ENCODE measurements around the gene FBXL19. TPM values are rescaled to one million over a fixed set of nuclear protein-coding genes. Genes with fewer than 3 reads are reported as not detected.
A peak's percentile ranks its signal among the peaks of the same experiment; 100 is the strongest.

FBXL19 gene
- total and polyA plus RNA-seq, 4 donors, result 0.31 to 4.8 (median 2.7) TPM

- Histone ChIP-seq H3K9ac (ENCODE audit: low read depth in 1 of 2, low read length in 2 of 2) (no peak overlapping the region), H3K27ac (ENCODE audit: low read depth in 1 of 2, low read length in 2 of 2) (peak overlapping the region; percentile 90 to 93), H3K4me1 (ENCODE audit: control insufficient read depth in 4 of 4, insufficient read depth in 4 of 4, low read length in 3 of 4) (peaks cover 6 to 20% (median 13%) of the 10 kb centered on the region in 4 donors), H3K36me3 (ENCODE audit: control insufficient read depth in 4 of 4, insufficient read depth in 3 of 4, low read depth in 1 of 4, low read length in 3 of 4) (peaks cover 0 to 18% (median 4%) of the 10 kb centered on the region in 4 donors), H3K27me3 (ENCODE audit: control insufficient read depth in 4 of 4, insufficient read depth in 4 of 4, low read length in 3 of 4) (no peaks in the 10 kb centered on the region), H3K4me3 (ENCODE audit: low read depth in 1 of 3, low read length in 3 of 3) (peak overlapping the region; percentile 3 to 61 (median 37)), H3K9me3 (ENCODE audit: control insufficient read depth in 4 of 4, low read length in 3 of 4) (no peaks in the 10 kb centered on the region)
- TF ChIP-seq, protein P1, sequence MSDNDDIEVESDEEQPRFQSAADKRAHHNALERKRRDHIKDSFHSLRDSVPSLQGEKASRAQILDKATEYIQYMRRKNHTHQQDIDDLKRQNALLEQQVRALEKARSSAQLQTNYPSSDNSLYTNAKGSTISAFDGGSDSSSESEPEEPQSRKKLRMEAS (IDR thresholded peaks at IDR 0.05), result no peak
- TF ChIP-seq GABPA (IDR thresholded peaks at IDR 0.05 in 1 of 2, conservative IDR thresholded peaks at IDR 0.05 in 1 of 2) (no peak), TAF1 (conservative IDR thresholded peaks at IDR 0.05) (no peak), SP1 (IDR thresholded peaks at IDR 0.05) (no peak), FOXA2 (IDR thresholded peaks at IDR 0.05) (no peak), RXRA (IDR thresholded peaks at IDR 0.05) (peak; percentile 60 to 64), ATF3 (IDR thresholded peaks at IDR 0.05) (no peak), NR2F2 (IDR thresholded peaks at IDR 0.05) (peak; percentile 9)
- TF ChIP-seq, protein P2, sequence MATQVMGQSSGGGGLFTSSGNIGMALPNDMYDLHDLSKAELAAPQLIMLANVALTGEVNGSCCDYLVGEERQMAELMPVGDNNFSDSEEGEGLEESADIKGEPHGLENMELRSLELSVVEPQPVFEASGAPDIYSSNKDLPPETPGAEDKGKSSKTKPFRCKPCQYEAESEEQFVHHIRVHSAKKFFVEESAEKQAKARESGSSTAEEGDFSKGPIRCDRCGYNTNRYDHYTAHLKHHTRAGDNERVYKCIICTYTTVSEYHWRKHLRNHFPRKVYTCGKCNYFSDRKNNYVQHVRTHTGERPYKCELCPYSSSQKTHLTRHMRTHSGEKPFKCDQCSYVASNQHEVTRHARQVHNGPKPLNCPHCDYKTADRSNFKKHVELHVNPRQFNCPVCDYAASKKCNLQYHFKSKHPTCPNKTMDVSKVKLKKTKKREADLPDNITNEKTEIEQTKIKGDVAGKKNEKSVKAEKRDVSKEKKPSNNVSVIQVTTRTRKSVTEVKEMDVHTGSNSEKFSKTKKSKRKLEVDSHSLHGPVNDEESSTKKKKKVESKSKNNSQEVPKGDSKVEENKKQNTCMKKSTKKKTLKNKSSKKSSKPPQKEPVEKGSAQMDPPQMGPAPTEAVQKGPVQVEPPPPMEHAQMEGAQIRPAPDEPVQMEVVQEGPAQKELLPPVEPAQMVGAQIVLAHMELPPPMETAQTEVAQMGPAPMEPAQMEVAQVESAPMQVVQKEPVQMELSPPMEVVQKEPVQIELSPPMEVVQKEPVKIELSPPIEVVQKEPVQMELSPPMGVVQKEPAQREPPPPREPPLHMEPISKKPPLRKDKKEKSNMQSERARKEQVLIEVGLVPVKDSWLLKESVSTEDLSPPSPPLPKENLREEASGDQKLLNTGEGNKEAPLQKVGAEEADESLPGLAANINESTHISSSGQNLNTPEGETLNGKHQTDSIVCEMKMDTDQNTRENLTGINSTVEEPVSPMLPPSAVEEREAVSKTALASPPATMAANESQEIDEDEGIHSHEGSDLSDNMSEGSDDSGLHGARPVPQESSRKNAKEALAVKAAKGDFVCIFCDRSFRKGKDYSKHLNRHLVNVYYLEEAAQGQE (IDR thresholded peaks at IDR 0.05), result no peak
- 83% methylated on average over 29 of the region's 29 CpGs for WGBS
- DNase-seq (ENCODE audit: low spot score), result no peak
Measured at GRCh38 chr16:30986129-30986991, 63.0 kb downstream of the FBXL19 start.

DNA sequence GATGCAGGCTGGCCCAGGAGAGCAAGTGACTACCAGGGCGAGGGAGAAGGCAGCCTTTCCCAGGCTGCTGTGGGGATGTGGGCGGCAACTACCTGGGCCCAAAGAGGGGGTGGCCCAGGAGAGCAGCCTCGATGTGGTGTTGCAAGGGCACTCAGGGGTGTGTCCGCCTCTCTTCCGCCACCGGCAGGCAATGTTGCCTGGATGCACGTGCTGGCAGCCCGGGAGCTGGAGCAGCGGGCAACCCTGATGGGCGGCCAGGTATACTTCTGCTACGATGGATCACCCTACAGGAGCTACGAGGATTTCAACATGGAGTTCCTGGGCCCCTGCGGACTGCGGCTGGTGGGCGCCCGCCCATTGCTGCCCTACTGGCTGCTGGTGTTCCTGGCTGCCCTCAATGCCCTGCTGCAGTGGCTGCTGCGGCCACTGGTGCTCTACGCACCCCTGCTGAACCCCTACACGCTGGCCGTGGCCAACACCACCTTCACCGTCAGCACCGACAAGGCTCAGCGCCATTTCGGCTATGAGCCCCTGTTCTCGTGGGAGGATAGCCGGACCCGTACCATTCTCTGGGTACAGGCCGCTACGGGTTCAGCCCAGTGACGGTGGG is 64.3 kb downstream of the FBXL19 start:
- Histone ChIP-seq H3K36me3 (ENCODE audit: control insufficient read depth in 4 of 4, insufficient read depth in 3 of 4, low read depth in 1 of 4, low read length in 3 of 4) (peaks cover 0 to 12% (median 3%) of the 10 kb centered on the region in 4 donors), H3K4me3 (ENCODE audit: low read depth in 1 of 3, low read length in 3 of 3) (no peak overlapping the region), H3K27ac (ENCODE audit: low read depth in 1 of 2, low read length in 2 of 2) (no peak overlapping the region), H3K9me3 (ENCODE audit: control insufficient read depth in 4 of 4, low read length in 3 of 4) (no peaks in the 10 kb centered on the region), H3K9ac (ENCODE audit: low read depth in 1 of 2, low read length in 2 of 2) (no peak overlapping the region), H3K27me3 (ENCODE audit: control insufficient read depth in 4 of 4, insufficient read depth in 4 of 4, low read length in 3 of 4) (no peaks in the 10 kb centered on the region), H3K4me1 (ENCODE audit: control insufficient read depth in 4 of 4, insufficient read depth in 4 of 4, low read length in 3 of 4) (peaks cover 6 to 20% (median 13%) of the 10 kb centered on the region in 4 donors)
- WGBS, result 92% methylated on average over 30 of the region's 30 CpGs
- no peak for DNase-seq (ENCODE audit: low spot score)
- TF ChIP-seq HNF4G (IDR thresholded peaks at IDR 0.05), result no peak
- no peak for TF ChIP-seq HNF4A (conservative IDR thresholded peaks at IDR 0.05)
- no peak for TF ChIP-seq YY1 (IDR thresholded peaks at IDR 0.05)
- TF ChIP-seq FOXA2 (IDR thresholded peaks at IDR 0.05), result no peak
- TF ChIP-seq ZBTB33 (IDR thresholded peaks at IDR 0.05), result no peak
- no peak for TF ChIP-seq RXRA (IDR thresholded peaks at IDR 0.05)
- TF ChIP-seq NR2F2 (IDR thresholded peaks at IDR 0.05), result no peak
- no peak for TF ChIP-seq ATF3 (IDR thresholded peaks at IDR 0.05)
- TF ChIP-seq EGR1 (IDR thresholded peaks at IDR 0.05; ENCODE audit: low read depth in 2 of 2), result no peak
- no peak for TF ChIP-seq TAF1 (conservative IDR thresholded peaks at IDR 0.05)
- no peak for TF ChIP-seq RAD21 (IDR thresholded peaks at IDR 0.05)
- no peak for TF ChIP-seq FOXA1 (IDR thresholded peaks at IDR 0.05)
- TF ChIP-seq, protein P3, sequence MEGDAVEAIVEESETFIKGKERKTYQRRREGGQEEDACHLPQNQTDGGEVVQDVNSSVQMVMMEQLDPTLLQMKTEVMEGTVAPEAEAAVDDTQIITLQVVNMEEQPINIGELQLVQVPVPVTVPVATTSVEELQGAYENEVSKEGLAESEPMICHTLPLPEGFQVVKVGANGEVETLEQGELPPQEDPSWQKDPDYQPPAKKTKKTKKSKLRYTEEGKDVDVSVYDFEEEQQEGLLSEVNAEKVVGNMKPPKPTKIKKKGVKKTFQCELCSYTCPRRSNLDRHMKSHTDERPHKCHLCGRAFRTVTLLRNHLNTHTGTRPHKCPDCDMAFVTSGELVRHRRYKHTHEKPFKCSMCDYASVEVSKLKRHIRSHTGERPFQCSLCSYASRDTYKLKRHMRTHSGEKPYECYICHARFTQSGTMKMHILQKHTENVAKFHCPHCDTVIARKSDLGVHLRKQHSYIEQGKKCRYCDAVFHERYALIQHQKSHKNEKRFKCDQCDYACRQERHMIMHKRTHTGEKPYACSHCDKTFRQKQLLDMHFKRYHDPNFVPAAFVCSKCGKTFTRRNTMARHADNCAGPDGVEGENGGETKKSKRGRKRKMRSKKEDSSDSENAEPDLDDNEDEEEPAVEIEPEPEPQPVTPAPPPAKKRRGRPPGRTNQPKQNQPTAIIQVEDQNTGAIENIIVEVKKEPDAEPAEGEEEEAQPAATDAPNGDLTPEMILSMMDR (IDR thresholded peaks at IDR 0.05; ENCODE audit: low read depth, low read length, missing input control), result no peak
- TF ChIP-seq GABPA (IDR thresholded peaks at IDR 0.05 in 1 of 2, conservative IDR thresholded peaks at IDR 0.05 in 1 of 2), result no peak
- TF ChIP-seq, protein P1 (IDR thresholded peaks at IDR 0.05), result no peak
